ENCODE results near the gene SAMHD1. TPM values are rescaled to one million over a fixed set of nuclear protein-coding genes. Genes with fewer than 3 reads are reported as not detected.

The SAMHD1 gene
- total and polyA plus RNA-seq, 3 experiments from 2014 or later, result 53.6 to 252 (median 55.7) TPM

GRCh38 chr20:36854348-36855240, 96.9 kb downstream of the SAMHD1 start:
- Histone ChIP-seq H3K27ac (ENCODE audit: low read depth, low read length) (no peak overlapping the region), H3K36me3 (ENCODE audit: insufficient read depth, low read length) (no peaks in the 10 kb centered on the region), H3K27me3 (ENCODE audit: insufficient read depth, low read length, poor library complexity, severe bottlenecking) (no peaks in the 10 kb centered on the region), H3K4me3 (ENCODE audit: low read length) (no peak overlapping the region), H3K4me1 (ENCODE audit: insufficient read depth, low read length) (peaks cover 17% of the 10 kb centered on the region), H3K9me3 (ENCODE audit: low read length) (no peaks in the 10 kb centered on the region)
- H3K4me1 Mint-ChIP-seq, result peaks cover 3 to 12% (median 11%) of the 10 kb centered on the region in 3 donors
- ChIA-PET POLR2A (no interaction called here), CTCF (interaction anchor here (1.0 to 2.3 kb wide), 2 partner anchors 19 to 32 kb away, joined by 3 to 7 read pairs; no protein-coding TSS in a partner anchor)
- no peaks in the 10 kb centered on the region for H3K9me3 Mint-ChIP-seq
- H3K4me3 Mint-ChIP-seq, result no peak overlapping the region
- H3K27me3 Mint-ChIP-seq, result no peaks in the 10 kb centered on the region
- H3K27ac Mint-ChIP-seq, result no peak overlapping the region
- no peak for DNase-seq
- no peaks in the 10 kb centered on the region for H3K36me3 Mint-ChIP-seq

DNA sequence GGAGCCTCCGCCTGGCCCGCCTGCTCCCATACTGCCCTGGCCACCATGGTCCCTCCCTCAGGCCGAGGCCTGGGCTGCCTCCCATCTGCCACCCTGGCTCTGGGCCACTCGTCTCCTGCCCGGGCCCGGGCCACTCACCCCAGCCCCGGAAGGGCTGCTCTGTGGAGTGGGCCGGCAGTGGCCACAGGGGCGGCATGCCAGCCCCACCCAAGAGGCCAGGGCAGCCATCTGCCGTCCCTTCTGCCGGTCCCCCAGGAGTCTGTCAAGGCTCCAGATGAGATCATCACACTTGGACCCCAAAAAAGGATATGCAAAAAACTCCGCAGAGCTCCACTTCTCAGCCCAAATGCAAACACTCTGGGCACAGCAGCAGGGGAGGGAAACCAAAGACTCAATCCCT, 99.3 kb downstream of the SAMHD1 start:
- no peak for DNase-seq
- POLR2A ChIA-PET, result no interaction called here
- Histone ChIP-seq H3K36me3 (ENCODE audit: insufficient read depth, low read length) (no peaks in the 10 kb centered on the region), H3K27ac (ENCODE audit: low read depth, low read length) (no peak overlapping the region), H3K9me3 (ENCODE audit: low read length) (no peaks in the 10 kb centered on the region), H3K4me3 (ENCODE audit: low read length) (no peak overlapping the region), H3K27me3 (ENCODE audit: insufficient read depth, low read length, poor library complexity, severe bottlenecking) (no peaks in the 10 kb centered on the region), H3K4me1 (ENCODE audit: insufficient read depth, low read length) (peaks cover 13% of the 10 kb centered on the region)
- Mint-ChIP-seq H3K9me3 (no peaks in the 10 kb centered on the region), H3K27ac (peak overlapping the region in 1 of 8 donors; percentile 72), H3K27me3 (peaks cover 0 to 2% of the 10 kb centered on the region in 2 donors), H3K36me3 (no peaks in the 10 kb centered on the region), H3K4me1 (peaks cover 2 to 11% (median 9%) of the 10 kb centered on the region in 3 donors), H3K4me3 (no peak overlapping the region)
- CTCF ChIA-PET, result no interaction called here

DNA sequence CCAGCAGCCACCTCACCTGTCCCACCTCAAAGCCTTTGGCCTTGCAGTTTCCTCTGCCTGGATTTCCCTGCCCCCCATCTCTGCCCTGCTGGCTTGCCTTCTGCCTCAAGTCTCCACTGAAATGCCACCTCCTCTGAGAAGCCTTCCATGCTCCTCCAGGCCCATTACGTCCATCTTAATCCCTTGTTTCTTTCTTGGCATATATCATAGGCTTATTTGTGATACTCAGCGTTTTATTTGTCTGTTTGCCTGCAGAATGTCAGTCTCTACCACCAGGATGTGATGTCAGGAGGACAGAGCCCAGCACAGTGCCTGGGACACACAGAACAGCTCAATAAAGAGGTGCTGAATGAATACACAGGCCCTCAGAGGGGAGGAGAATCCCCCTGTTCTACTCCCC, 100.0 kb downstream of the SAMHD1 start:
- Mint-ChIP-seq H3K27ac (peak overlapping the region in 2 of 8 donors; percentile 8 to 52), H3K36me3 (no peaks in the 10 kb centered on the region), H3K4me1 (peaks cover 0 to 4% (median 2%) of the 10 kb centered on the region in 3 donors), H3K9me3 (no peaks in the 10 kb centered on the region), H3K4me3 (no peak overlapping the region), H3K27me3 (peaks cover 0 to 2% of the 10 kb centered on the region in 2 donors)
- Histone ChIP-seq H3K27me3 (ENCODE audit: insufficient read depth, low read length, poor library complexity, severe bottlenecking) (no peaks in the 10 kb centered on the region), H3K4me3 (ENCODE audit: low read length) (no peak overlapping the region), H3K9me3 (ENCODE audit: low read length) (no peaks in the 10 kb centered on the region), H3K36me3 (ENCODE audit: insufficient read depth, low read length) (no peaks in the 10 kb centered on the region), H3K4me1 (ENCODE audit: insufficient read depth, low read length) (peaks cover 6% of the 10 kb centered on the region), H3K27ac (ENCODE audit: low read depth, low read length) (no peak overlapping the region)
- ChIA-PET POLR2A (no interaction called here), CTCF (no interaction called here)
- DNase-seq, result no peak

DNA sequence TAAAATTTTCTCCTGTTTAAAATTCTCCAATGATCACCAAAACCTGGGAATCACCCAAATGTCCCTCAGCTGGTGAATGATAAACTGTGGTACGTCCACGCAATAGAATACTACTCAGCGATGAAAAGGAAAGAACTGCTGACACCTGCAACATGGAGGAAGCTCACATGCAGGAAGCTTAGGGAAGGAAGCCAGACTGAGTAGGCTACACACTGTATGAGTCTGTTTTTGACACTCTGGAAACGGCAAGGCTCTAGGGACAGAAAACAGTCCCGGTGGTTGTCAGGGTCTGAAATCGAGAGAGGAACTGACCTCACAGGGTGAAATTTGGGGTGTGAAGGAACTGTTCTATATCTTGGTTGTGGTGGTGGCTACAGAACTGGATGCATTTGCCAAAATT, 100.7 kb downstream of the SAMHD1 start:
- Mint-ChIP-seq H3K4me3 (no peak overlapping the region), H3K27ac (no peak overlapping the region), H3K4me1 (no peaks in the 10 kb centered on the region), H3K36me3 (no peaks in the 10 kb centered on the region), H3K9me3 (no peaks in the 10 kb centered on the region), H3K27me3 (peaks cover 0 to 2% of the 10 kb centered on the region in 2 donors)
- Histone ChIP-seq H3K4me3 (ENCODE audit: low read length) (no peak overlapping the region), H3K27me3 (ENCODE audit: insufficient read depth, low read length, poor library complexity, severe bottlenecking) (no peaks in the 10 kb centered on the region), H3K36me3 (ENCODE audit: insufficient read depth, low read length) (no peaks in the 10 kb centered on the region), H3K27ac (ENCODE audit: low read depth, low read length) (no peak overlapping the region), H3K9me3 (ENCODE audit: low read length) (no peaks in the 10 kb centered on the region), H3K4me1 (ENCODE audit: insufficient read depth, low read length) (no peaks in the 10 kb centered on the region)
- no peak for DNase-seq
- POLR2A ChIA-PET, result no interaction called here
- CTCF ChIA-PET, result interaction anchor here (1.1 kb wide), 1 partner anchor 27 kb away, joined by 3 read pairs; no protein-coding TSS in a partner anchor

- Histone ChIP-seq H3K36me3 (ENCODE audit: insufficient read depth, low read length) (no peaks in the 10 kb centered on the region), H3K4me3 (ENCODE audit: low read length) (no peak overlapping the region), H3K9me3 (ENCODE audit: low read length) (no peaks in the 10 kb centered on the region), H3K27me3 (ENCODE audit: insufficient read depth, low read length, poor library complexity, severe bottlenecking) (no peaks in the 10 kb centered on the region), H3K4me1 (ENCODE audit: insufficient read depth, low read length) (no peaks in the 10 kb centered on the region), H3K27ac (ENCODE audit: low read depth, low read length) (no peak overlapping the region)
- POLR2A ChIA-PET, result no interaction called here
- Mint-ChIP-seq H3K4me1 (no peaks in the 10 kb centered on the region), H3K27ac (no peak overlapping the region), H3K36me3 (no peaks in the 10 kb centered on the region), H3K9me3 (no peaks in the 10 kb centered on the region), H3K4me3 (no peak overlapping the region), H3K27me3 (peaks cover 0 to 2% of the 10 kb centered on the region in 2 donors)
- DNase-seq, result no peak
- CTCF ChIA-PET, result interaction anchor here (1.1 to 1.6 kb wide), 2 partner anchors 14 to 28 kb away, joined by 3 read pairs; a partner anchor contains a TSS
Observed at GRCh38 chr20:36849333-36850065, 102.0 kb downstream of the SAMHD1 start.

- H3K4me1 ChIP-seq (ENCODE audit: insufficient read depth, low read length), result peaks cover 2% of the 10 kb centered on the region
- H3K4me1 Mint-ChIP-seq, result peaks cover under 1 to 1% (median 1%) of the 10 kb centered on the region in 3 donors
- POLR2A ChIA-PET, result no interaction called here
- H3K4me3 Mint-ChIP-seq, result no peak overlapping the region
- no peaks in the 10 kb centered on the region for H3K9me3 ChIP-seq (ENCODE audit: low read length)
- H3K4me3 ChIP-seq (ENCODE audit: low read length), result no peak overlapping the region
- no peak for DNase-seq
- H3K36me3 ChIP-seq (ENCODE audit: insufficient read depth, low read length), result no peaks in the 10 kb centered on the region
- no peak overlapping the region for H3K27ac ChIP-seq (ENCODE audit: low read depth, low read length)
- peaks cover 0 to 2% of the 10 kb centered on the region in 2 donors for H3K27me3 Mint-ChIP-seq
- CTCF ChIA-PET, result interaction anchor here (1.6 kb wide), 1 partner anchor 15 kb away, joined by 3 read pairs; a partner anchor contains a TSS
- H3K27me3 ChIP-seq (ENCODE audit: insufficient read depth, low read length, poor library complexity, severe bottlenecking), result no peaks in the 10 kb centered on the region
- no peak overlapping the region for H3K27ac Mint-ChIP-seq
- H3K9me3 Mint-ChIP-seq, result no peaks in the 10 kb centered on the region
- no peaks in the 10 kb centered on the region for H3K36me3 Mint-ChIP-seq
Observed at GRCh38 chr20:36848677-36849076, 102.8 kb downstream of the SAMHD1 start.

DNA sequence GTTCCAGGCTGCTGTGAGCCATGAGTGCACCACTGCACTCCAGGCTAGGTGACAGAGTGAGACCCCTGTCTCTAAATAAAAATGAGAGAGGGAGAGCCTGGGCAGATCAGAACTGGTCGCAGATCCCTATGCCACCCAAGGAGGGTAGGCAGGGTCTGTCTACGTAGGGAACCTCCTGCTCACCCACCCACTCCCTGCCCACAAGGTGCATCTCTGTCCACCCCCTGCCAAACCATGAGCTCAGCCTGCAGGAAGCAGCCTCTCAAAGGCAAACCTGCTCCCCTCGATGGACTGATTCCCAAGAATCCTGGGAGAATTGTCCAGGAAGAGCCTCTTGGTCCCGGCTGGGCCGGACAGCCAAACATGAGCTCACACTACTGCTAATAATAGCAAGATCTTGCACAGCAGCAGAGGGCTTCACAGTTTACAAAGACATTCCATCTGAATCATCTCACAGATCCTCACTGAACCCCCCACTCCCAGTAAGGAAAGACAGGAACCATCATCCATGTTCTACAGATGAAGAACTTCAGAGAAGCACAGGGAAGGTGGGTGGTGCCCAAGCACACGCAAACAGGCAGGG, 103.3 kb downstream of the SAMHD1 start:
- H3K4me1 Mint-ChIP-seq, result peaks cover 6% of the 10 kb centered on the region in 3 donors
- H3K27me3 ChIP-seq (ENCODE audit: insufficient read depth, low read length, poor library complexity, severe bottlenecking), result no peaks in the 10 kb centered on the region
- POLR2A ChIA-PET, result no interaction called here
- no peaks in the 10 kb centered on the region for H3K9me3 Mint-ChIP-seq
- no peak overlapping the region for H3K4me3 ChIP-seq (ENCODE audit: low read length)
- no peak overlapping the region for H3K4me3 Mint-ChIP-seq
- H3K27ac Mint-ChIP-seq, result no peak overlapping the region
- H3K36me3 Mint-ChIP-seq, result no peaks in the 10 kb centered on the region
- CTCF ChIA-PET, result interaction anchor here (1.0 kb wide), 1 partner anchor 9 kb away, joined by 3 read pairs; no protein-coding TSS in a partner anchor
- peaks cover 7% of the 10 kb centered on the region for H3K4me1 ChIP-seq (ENCODE audit: insufficient read depth, low read length)
- peaks cover 0 to 2% of the 10 kb centered on the region in 2 donors for H3K27me3 Mint-ChIP-seq
- H3K9me3 ChIP-seq (ENCODE audit: low read length), result no peaks in the 10 kb centered on the region
- H3K27ac ChIP-seq (ENCODE audit: low read depth, low read length), result no peak overlapping the region
- no peaks in the 10 kb centered on the region for H3K36me3 ChIP-seq (ENCODE audit: insufficient read depth, low read length)
- no peak for DNase-seq

- Histone ChIP-seq H3K4me3 (ENCODE audit: low read length) (no peak overlapping the region), H3K36me3 (ENCODE audit: insufficient read depth, low read length) (no peaks in the 10 kb centered on the region), H3K27ac (ENCODE audit: low read depth, low read length) (peak overlapping the region; percentile 11), H3K27me3 (ENCODE audit: insufficient read depth, low read length, poor library complexity, severe bottlenecking) (no peaks in the 10 kb centered on the region), H3K4me1 (ENCODE audit: insufficient read depth, low read length) (peaks cover 10% of the 10 kb centered on the region), H3K9me3 (ENCODE audit: low read length) (no peaks in the 10 kb centered on the region)
- H3K27ac Mint-ChIP-seq, result no peak overlapping the region
- H3K4me1 Mint-ChIP-seq, result peaks cover 6 to 9% (median 7%) of the 10 kb centered on the region in 3 donors
- ChIA-PET CTCF (interaction anchor here (1.0 kb wide), 1 partner anchor 9 kb away, joined by 3 read pairs; no protein-coding TSS in a partner anchor), POLR2A (no interaction called here)
- no peaks in the 10 kb centered on the region for H3K9me3 Mint-ChIP-seq
- peaks cover 0 to 2% of the 10 kb centered on the region in 2 donors for H3K27me3 Mint-ChIP-seq
- no peaks in the 10 kb centered on the region for H3K36me3 Mint-ChIP-seq
- no peak for DNase-seq
- H3K4me3 Mint-ChIP-seq, result no peak overlapping the region
Observed at GRCh38 chr20:36847710-36848040, 103.8 kb downstream of the SAMHD1 start.
